Raji (cell line): Measurements from ENCODE around the gene GATA6.

ENCODE experiments used
- POLR2A ChIP-seq: IDR thresholded peaks from 2 replicates; pipeline ENCODE4 v1.6.1; 2011; ENCODE audit warnings: low read depth, low read length, control low read depth; ENCODE audit not compliant: insufficient read depth

Gene GATA6

GRCh38 chr18:22230471-22230945 is 61.1 kb downstream of the GATA6 start:
- TF ChIP-seq POLR2A = no peak

- no peak for TF ChIP-seq POLR2A
Observed at GRCh38 chr18:22233266-22233665, 63.9 kb downstream of the GATA6 start.

- TF ChIP-seq POLR2A = no peak
Observed at GRCh38 chr18:22238036-22238435, 68.6 kb downstream of the GATA6 start.

GRCh38 chr18:22238681-22239080 is 69.3 kb downstream of the GATA6 start:
- TF ChIP-seq POLR2A = no peak

GRCh38 chr18:22241921-22242361 is 72.6 kb downstream of the GATA6 start:
- TF ChIP-seq POLR2A = no peak

GRCh38 chr18:22243513-22243912 is 74.1 kb downstream of the GATA6 start:
- no peak for TF ChIP-seq POLR2A

- no peak for TF ChIP-seq POLR2A
Observed at GRCh38 chr18:22250026-22250425, 80.6 kb downstream of the GATA6 start.

- no peak for TF ChIP-seq POLR2A
Observed at GRCh38 chr18:22250591-22250996, 81.2 kb downstream of the GATA6 start.
